HG02840 (cell line): ENCODE data around the gene ZNF860.
"Not testable (repeated sequence)": the region's sequence is repeated elsewhere in the genome, so short reads cannot be mapped to it uniquely, and the experiment has no call there.

Experiments
- ATAC-seq: cut with Tn5 transposase; IDR thresholded peaks from one replicate; pipeline ENCODE4 v1.9.1; 2021; ENCODE audit warnings: mild to moderate bottlenecking, moderate library complexity, moderate number of reproducible peaks; ENCODE audit not compliant: unreplicated experiment, low FRiP score

Gene ZNF860

DNA sequence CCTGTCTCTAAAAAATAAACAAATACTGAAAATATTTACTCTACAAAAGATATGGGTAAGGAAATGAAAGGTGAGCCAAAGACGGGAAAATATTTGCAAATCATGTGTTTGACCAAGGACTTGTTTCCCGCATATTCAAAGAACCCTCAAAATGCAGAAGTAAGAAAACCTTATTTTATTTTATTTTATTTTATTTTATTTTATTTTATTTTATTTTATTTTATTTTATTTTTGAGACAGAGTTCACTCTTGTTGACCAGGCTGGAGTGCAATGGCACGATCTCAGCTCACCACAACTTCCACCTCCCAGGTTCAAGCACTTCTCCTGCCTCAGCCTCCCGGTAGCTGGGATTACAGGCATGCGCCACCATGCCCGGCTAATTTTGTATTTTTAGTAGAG, 11.4 kb downstream of the ZNF860 start:
- not testable (repeated sequence) for ATAC-seq

DNA sequence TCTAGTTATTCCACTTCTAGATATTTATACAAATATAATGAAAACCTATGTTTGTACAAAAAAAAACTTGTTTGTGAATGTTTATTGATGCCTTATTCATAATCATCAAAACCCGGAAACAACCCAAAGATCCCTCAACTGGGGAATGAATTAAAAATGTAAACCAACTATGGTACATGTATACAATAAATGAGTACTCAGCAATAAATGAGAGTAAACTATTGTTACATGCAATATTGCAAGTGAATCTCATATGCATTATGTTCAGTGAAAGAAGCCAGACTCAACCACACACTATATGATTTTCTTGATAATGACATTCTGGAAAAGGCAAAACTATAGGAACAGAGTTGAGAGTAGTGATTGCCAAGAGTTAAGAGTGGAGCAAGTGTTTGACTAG, 12.3 kb downstream of the ZNF860 start:
- ATAC-seq: no peak

DNA sequence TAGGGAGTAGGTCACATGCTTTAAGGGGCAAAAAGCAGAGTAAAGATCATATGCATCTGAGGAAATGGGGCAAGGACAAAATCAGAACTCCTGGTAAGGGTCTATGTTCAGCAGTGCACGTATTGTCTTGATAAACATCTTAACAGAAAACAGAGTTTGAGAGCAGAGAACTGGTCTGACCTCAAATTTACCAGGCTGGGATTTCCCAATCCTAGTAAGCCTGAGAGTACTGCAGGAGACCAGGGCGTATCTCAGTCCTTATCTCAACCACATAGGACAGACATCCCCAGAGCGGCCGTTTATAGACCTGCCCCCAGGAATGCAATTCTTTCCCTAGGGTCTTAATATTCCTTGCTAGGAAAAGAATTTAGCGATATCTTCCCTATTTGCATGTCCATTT, 13.5 kb downstream of the ZNF860 start:
- ATAC-seq: not testable (repeated sequence)

DNA sequence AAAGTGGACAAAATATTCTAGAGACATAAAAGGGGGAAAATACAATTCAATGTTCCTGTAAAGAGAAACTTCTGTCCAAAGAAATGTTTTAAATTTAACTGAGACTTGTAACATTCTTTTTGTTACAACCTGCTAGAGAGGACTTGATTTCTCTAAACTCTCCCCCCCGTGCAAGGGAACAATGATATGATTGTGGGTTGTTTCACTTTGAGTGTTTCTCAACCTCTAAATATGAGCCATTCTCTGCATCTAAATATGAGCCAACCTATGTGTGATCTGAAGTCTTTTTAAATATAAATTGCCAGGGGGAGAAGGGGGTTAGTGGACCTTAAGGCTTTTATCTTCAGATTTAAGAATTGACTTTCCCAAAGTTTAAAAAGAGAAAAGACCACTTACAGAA, 14.6 kb downstream of the ZNF860 start:
- ATAC-seq: no peak

DNA sequence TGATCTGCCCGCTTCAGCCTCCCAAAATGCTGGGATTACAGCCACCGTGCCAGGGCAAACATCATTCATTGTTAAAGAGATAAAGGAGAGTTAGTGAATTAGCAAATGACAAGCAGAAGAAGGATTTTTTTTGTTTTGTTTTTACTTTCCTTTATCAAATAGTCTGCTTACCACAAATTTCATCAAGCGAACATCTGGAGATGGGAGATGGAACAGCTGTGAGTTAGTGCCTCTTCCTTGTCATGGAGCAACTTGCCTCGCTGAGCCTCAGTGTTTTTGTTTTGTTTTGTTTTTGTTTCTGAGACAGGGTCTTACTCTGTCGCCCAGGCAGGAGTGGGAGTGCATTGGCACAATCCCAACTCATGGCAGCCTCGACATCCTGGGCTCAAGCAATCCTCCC, 15.9 kb downstream of the ZNF860 start:
- ATAC-seq: no peak

DNA sequence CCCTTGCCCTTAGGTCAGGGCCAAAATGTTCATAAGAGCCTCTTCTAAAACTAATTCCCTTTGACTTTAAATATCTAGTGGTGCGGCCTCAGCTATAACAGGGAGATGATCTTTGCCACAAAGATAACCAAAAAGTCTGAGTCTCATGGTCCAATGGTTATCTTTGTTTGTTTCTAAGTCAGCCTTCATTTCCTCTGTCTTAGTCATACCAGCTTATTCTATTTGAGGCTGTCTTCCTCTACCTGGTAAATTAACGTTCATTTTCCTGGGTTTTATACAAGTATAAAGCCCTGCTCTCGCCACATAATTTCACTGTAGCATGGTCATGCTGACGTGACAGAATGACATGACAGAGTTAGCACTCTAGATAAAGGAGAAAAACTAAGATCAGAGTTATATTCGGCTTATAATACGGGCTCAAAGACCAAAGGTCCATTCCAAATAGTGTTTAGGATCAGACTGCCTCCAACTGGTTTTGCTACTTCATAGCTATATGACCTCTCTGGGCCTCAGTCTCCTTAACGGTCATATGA, 18.4 kb downstream of the ZNF860 start:
- no peak for ATAC-seq

DNA sequence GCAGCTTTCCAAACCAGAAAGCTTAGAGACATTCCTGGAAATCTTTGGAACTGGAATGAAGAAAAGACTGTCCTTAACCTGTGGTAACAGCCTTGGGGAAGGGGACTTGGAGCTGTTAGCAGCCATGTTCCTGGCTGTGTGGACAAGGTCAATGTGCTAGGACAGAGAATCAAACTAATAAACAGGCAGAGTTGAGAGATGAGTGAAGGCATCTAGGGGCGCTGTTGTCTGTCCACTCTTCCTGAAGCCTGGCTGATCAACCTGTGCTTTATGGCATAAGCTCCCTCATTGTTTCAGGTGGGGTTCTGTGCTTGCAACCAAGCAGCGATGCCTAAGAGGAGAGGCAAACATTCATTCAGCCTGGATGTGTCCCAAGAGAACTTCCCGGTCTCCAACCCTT, 19.3 kb downstream of the ZNF860 start:
- no peak for ATAC-seq

DNA sequence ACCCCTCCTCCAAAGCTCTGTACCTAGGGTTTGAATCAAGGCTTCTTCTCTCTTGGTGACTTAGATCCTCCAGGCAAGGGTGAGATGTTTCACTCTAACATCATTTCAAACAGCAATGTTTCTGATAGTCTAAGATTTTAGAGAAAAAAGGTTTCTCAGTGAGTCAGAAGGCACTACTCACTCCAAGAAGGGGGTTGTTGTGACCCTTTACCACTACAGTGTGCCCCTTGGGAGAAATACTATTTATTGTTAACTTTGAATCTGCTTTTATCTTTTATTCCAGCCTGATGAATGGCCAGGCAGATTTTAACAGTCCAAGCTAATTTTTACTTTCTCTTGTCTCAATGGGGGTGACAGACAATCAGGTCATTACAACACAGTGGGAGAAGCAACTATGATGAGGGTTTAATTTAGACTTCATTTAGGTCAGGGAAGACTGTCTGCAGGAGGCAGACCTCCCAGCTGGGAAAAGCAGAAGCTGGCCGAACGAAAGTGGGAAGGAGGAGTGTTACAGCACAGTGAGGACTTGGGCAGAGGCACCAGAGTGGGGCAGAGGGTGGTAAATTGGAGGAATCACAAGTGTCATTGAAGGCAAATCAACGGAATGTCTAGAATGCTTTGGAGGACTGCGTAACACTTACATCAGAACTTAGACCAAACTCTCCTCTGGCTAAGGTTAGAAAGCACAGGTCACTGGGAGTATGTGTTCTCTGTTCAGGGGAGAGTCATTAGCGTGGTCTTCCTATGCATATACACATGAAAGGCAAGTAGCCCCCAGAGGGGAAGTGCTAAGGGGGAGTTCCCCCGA, 21.2 kb downstream of the ZNF860 start:
- ATAC-seq: no peak

DNA sequence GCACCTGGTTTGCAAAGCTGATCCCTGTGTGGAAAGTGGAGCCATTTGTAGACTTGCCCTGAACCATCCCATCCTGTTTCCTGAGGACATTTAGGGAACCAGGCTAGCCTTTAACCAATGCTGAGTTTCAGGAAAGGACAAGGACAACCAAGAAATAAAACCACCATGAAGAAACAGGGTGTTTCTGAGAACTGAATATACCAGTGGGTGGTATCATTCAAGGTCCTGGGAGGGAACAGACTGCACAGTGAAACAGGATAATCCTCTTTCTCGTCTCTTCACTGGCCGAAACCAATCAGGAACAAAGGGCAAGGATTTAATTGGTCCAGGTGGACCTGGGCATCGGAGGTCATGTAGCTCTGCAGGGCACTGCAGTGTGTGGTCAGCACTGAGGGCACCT, 21.8 kb downstream of the ZNF860 start:
- ATAC-seq: no peak

DNA sequence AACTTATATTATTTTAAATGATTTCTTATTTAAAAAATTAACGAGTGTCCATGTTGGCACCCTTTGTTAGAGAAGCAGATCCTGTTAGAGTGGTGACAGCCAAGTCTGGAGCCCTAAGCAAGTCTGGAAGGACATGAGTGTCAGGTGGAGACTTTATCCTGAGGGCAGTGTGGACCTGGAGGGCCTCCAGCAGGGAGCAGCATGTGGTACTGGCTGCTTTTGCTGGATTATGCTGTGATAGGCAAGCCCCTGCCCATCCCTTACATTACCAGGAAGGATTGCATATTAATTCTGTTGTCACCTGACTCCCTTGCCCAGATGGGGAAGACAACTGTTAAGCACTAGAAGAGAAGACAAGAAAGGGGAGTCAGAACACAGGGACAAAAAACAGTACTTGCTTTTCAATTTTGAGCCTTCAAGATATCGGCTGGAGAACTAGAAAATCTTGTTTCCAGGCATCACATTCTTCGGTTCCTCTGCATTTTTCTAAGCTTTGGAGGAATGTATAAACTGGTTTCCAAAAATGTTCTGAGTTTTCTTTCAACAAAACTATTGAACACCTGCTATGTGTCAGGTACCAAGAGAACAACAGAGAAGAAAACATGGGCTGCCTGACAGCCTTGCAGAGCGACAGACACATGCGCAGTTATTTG, 22.7 kb downstream of the ZNF860 start:
- no peak for ATAC-seq

DNA sequence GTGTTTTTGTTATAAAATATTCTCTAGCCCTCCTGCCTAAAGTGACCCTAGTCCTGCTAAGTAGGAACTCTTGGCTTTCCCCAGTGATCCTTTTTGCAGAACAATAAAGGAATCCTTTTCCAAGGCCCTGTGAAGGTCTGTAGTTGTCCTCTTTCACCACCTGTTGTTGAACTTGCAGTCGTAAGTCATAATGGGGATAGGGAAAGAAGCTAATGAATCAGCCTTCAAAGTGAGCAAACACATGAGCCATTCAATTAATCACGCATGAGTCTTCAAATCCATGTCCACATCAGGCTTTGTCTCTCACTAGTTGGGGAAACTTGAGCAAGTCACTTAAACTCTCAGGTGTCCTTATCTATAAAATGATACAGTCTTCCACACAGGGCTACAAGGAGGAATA, 27.6 kb downstream of the ZNF860 start:
- no peak for ATAC-seq

DNA sequence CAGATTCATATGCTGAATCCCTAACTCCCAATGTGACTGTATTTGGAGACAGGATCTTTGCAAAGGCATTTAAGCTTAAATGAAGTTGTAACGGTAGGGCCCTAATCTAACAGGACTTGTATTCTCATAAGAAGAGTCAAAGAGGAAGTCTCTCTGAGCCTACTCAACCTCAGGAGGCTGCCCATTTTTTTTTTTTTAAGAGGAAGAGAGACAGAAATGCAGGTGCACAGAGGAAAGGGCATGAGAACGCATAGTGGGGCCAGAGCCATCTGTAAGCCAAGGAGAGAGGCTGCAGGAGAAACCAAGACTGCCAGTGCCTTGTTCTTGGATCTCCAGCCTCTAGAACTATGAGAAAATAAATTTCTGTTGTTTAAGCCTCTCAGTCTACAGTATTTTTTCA, 28.4 kb downstream of the ZNF860 start:
- ATAC-seq: no peak

DNA sequence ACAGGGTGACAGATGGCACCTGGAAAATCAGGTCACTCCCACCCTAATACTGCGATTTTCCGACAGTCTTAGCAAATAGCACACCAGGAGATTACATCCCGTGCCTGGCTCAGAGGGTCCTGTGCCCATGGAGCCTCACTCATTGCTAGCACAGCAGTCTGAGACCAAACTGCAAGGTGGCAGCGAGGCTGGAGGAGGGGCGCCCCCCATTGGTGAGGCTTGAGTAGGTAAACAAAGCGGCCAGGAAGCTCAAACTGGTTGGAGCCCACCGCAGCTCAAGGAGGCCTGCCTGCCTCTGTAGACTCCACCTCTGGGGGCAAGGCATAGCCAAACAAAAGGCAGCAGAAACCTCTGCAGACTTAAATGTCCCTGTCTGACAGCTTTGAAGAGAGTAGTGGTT, 29.1 kb downstream of the ZNF860 start:
- ATAC-seq: not testable (repeated sequence)

DNA sequence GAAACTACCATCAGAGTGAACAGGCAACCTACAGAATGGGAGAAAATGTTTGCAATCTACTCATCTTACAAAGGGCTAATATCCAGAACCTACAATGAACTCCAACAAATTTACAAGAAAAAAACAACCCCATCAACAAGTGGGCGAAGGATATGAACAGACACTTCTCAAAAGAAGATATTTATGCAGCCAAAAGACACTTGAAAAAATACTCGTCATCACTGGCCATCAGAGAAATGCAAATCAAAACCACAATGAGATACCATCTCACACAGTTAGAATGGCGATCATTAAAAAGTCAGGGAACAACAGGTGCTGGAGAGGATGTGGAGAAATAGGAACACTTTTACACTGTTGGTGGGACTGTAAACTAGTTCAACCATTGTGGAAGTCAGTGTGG, 34.1 kb downstream of the ZNF860 start:
- not testable (repeated sequence) for ATAC-seq

DNA sequence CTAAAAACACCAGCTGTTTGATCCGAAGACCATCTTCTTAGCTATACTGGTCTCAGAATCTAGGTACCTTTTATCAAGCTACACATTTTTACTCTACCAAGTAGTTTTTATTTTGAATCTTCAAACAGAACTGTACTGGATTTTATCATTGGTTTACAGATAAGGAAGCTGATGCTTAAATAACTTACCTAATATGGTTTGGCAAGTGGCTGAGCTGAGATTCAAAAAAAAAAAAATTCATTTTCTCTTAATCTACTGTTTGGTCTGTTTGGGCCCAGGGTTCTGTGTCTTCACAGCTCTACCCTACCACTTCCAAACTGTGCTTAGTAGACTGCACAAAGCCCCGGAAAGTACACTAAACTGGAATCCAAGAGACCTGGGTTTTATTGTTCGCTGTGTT, 35.7 kb downstream of the ZNF860 start:
- no peak for ATAC-seq

DNA sequence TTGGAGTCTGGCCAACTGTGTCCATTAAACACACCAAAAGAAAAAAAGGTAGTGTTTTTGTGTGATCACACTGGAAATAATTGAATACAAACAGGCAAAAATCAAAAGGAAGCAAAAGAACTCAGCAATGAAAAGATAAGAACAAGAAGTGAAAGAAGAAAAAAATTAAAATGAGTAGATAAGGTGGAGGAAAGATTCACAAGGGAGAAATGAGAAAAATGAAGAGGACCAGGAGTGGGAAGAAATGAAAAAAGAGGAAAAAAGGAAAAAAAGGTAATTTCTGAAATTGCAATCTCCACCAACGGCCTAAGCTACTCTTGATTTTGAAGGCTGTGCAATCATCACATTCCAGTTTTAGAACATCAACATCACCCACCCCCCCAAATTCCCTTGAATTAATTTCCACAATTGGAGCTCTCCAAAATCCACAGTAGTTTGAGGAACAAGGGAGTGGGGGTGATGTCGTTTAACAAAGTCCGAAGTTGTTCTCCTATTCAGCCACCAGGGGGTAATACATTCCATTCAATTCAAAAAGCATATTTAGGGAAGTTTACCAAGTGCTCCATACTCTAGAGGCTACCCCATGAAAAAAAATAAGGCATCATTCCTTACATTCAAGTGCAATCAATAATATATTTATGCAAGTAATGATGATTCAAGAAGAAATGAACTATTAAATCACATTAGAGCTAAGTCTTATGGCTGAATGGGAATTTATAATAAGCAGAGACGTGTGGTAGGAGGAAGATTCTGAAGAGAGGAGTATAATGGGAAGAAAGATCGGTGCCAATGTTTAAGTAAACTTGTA, 37.4 kb downstream of the ZNF860 start:
- no peak for ATAC-seq

DNA sequence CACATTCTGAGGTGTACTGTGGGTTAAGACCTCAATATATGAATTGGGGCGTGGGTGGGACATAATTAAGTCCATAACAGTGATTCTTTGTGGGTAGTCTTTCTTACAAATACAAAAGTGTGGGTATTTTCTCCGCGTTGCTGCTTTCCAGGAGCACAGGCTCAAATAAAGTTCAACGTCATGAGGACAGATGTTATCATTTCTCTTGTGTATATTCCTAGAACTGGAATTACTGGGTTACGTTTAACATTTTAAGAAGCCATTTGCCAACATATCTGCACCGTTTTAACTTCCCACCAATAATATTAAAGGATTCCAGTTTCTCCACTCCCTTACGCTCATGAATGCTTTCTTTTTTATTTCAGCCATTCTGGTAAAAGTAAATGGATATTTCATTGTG, 39.6 kb downstream of the ZNF860 start:
- ATAC-seq: no peak

DNA sequence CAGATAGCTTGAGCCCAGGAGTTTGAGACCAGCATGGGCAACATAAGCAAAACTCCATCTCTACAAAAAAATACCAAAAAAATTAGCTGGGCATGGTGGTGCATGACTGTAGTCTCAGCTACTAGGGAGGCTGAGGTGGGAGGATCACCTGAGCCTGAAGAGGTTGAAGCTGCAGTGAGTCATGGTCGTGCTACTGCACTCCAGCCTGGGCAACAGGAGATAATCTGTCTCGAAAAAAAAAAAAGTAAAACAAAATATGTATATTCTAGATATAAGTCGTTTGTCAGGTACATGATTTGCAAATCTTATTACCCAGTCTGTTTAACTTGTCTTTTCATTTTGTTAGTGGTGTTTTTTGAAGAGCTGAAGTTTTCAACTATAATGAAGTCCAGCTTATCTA, 40.2 kb downstream of the ZNF860 start:
- no peak for ATAC-seq

DNA sequence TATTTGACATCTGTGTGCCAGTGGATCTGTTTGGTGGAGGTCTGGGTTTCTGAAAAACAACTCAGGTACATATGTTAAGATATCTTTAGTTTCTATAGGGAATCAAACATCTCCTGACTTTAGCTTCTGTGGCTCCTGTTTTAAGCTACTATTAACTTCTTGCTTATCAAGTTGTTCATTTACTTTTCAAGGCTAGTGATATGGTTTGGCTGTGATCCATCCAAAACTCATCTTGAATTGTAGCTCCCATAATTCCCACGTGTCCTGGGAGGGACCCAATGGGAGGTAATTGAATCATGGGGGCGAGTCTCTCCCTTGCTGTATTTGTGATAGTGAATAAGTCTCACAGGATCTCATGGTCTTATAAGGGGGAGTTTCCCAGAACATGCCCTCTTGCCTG, 41.4 kb downstream of the ZNF860 start:
- no peak for ATAC-seq

DNA sequence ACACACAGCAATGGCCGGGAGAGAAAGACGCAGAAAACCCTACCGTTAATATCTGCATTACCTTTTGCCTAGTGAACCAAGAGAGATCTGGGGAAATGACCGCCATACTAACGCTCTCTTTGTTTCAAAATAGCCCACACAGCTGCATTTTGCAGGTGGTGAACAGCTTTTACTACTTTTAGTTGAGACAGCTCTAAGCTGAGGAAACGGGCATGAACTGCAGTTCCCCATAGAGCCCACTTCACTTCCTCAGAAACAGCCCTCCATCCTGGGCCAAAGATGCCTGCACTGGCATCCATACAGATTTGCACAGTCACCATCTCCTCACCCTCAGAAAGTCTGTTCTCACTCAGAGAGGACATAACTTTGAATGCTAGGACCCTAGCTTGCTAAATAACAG, 45.0 kb downstream of the ZNF860 start:
- ATAC-seq: no peak

DNA sequence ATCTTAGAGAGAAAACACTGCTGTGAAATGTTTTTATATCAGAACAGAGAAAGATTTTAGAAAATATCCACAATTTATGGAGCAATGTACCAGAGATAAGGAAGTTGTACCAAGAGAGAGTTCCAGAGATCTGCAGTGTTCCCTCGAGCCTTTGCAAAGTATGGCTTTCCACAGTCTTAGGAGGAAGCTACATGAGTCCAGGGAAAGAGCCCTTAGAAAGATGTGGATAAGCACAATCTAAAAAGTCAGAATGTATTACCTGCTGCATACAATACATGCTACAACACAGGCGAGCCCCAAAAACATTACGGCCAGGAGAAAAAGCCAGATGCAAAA, 56.4 kb downstream of the ZNF860 start:
- no peak for ATAC-seq
